HG03095 (cell line): ENCODE data around the gene CA10.

Experiments used
- ATAC-seq: cut with Tn5 transposase; IDR thresholded peaks from one replicate; pipeline ENCODE4 v1.9.1; 2021; ENCODE audit warnings: moderate library complexity; ENCODE audit not compliant: unreplicated experiment

CA10 gene

GRCh38 chr17:51955245-51955644 is 203.3 kb downstream of the CA10 start:
- ATAC-seq, result no peak

DNA sequence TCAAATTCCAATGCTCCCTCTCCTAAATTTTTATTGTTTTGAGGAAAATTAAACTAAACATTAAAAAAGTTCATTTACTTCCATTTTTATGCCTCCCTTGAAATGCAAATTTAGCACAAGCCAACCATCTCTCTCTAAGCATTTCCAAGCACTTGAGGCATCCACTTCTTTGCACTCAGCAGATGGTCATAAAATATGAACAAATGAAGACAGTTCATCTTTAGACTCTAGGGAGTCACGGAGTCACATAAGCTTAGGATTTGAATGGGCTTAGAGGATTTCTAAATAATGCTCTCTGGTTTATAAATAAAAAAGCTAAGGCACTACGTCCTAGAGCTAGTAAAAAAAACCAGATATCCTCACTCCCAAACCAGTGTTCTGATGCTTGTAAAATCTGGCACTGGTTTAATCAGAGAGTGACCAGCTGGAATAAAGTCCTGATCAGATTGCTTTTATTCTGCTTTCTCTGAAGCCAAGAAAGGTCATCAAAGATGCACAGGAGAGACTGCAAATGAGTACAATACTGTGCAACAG is 204.2 kb downstream of the CA10 start:
- no peak for ATAC-seq

GRCh38 chr17:51951741-51952140 is 206.8 kb downstream of the CA10 start:
- no peak for ATAC-seq

- ATAC-seq, result no peak
These were observed 210.4 kb downstream of the CA10 start for GRCh38 chr17:51948128-51948527.

DNA sequence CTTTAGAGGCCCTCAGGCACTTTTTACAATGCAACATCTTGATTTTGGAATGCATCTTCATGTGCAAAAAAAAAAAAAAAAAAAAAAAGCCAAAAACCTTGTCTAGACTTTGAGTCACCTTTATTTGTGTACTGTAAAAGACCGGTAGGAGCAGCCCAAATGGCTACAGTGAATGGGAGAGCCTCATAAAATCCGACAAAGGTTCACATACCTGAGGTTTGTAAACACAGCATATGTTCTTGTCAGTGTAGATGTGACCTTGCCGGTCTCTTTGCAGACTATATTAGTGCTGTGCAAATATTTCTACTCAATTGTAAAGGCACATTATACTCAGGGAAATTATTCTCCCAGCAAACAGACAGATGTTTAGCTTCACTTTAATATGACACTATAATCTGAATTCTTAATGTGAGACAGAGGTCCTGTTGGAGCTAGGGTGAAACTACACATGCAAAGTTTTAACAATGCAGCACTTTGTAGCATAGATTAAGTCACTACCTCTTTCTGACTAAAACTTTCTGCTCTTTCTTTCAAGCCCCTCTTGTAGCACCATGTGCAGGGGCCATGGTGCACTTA is 211.3 kb downstream of the CA10 start:
- ATAC-seq, result no peak

- ATAC-seq, result no peak
These were observed 212.2 kb downstream of the CA10 start for GRCh38 chr17:51946311-51946710.

GRCh38 chr17:51941272-51941671 is 217.2 kb downstream of the CA10 start:
- no peak for ATAC-seq

DNA sequence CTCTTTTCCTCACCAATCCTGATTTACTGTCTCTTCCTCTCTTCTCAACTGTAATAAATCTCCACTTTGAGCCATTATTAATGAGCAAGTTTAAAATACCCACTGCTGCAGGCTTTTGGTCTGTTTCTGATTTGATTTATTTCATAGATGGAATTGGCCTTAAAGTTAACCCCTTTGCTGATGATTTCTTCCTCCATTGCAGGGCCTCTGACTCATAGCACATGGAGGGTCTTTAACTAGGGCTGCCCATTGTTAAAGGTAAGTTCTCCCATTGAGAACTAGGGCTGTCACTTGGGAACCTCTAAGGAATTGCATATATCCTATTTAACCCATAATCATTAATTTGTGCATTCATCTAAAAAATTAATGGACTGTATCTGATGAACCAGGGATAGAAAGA is 221.2 kb downstream of the CA10 start:
- ATAC-seq, result no peak

DNA sequence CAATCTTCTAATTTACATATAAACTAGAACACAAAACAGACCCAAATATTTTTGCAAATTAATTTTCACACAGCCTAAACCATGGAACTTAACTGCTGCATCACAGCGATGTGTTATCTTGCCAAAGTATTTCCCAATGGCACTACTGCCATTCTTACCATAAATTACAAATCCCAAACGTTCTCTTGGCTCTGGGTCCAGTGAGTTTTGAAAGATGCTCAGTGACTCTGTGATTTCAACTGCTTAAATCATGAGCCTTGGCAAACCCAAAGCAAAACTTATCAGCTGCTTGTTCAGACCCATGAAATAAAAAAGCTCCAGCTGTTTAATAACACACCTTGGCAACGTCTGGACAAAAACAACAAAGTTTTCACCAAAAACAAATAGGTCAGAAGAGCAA is 223.0 kb downstream of the CA10 start:
- no peak for ATAC-seq

DNA sequence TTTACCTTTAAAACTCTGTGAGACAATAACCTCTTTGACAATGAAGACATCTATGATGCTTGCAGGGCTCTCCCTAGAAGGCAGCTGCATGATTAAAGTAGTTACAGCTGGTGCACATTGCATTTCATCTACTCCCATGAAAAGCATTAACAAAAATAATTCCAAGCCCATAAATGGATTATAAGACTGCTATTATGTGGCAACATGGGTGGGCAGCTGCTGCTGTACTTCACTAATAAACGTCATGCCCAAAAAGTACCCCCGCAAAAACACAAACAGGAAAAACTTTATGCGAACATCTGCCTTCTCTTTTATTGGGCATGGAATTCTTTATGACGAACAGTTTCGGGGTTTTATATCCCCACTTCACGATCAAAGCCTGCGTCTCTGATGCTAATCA is 224.9 kb downstream of the CA10 start:
- no peak for ATAC-seq

DNA sequence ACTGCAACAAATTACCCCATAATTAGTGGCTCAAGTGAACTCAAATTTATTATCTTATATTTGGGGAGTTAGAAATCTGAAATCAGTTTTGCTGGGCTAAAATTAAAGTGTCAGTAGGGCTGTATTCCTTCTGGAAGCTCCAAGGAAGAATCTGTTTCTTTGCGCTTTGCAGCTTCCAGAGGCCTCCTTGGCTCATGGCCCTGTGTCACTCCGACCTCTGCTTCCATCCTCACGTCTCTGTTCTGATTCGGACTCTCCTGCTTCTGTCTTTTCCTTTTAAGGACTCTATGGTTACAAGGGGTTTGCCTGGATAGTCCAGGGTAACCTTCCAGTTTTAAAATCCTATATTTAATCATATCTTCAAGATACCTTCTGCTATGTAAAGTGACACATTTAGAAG is 232.1 kb downstream of the CA10 start:
- no peak for ATAC-seq

GRCh38 chr17:51921500-51921899 is 237.0 kb downstream of the CA10 start:
- no peak for ATAC-seq

DNA sequence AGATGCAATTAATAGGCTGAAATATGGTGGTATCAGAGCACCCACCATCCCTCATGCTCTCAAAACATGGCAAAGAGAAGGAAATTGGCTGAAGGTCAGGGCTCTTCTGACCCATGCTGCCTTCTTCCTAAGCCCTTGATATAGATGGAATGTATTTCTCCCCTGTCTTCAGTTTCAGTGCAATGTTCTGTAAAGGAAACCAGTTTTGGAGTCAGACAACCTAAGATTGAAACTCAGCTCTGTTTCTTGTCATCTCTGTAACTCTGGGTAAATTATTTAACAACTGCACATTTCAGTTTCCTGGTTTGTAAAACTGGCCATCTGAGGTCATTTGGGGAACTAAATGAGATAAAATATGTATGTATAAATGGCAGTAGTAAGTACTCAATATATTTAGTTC is 243.9 kb downstream of the CA10 start:
- peak; percentile 54 for ATAC-seq

- ATAC-seq, result no peak
These were observed 244.9 kb downstream of the CA10 start for GRCh38 chr17:51913491-51914205.

DNA sequence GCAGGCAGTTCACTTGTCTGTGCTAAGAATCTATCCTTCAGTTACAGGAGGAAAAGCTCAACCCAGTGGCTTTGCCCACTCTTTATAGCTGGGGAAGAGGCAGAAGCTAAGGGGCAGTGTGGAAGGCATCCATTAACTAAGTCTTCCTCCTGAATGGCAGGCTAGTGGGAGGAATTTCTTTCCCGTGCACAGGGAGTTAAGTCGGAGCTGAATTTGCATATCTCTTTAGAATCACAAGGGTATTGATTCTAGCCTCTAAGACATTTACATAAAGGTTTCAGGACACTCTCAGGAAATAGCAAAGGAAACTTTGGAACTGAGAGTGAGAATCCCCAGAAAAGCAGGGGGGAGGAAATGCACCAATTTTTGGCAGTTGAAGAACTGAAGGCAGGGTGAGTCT is 245.6 kb downstream of the CA10 start:
- no peak for ATAC-seq

DNA sequence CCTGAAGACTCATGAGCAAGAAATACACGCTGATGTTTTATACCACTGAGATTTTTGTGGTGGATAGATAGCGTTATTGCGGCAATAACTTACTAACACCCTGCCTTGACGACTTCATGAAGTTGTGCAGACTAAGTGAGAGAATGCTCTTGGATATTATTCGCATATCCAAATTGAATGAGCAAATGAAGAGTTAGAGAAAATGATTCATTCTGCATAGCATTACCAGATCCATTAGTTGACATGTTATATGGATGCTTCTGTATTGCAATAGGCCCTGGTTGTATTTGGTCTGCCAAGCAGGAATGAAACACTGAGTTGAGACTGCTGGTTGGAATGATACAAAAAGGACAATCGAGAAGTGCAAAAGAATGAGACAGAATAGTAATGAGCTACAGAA is 247.3 kb downstream of the CA10 start:
- ATAC-seq, result no peak

GRCh38 chr17:51909971-51910370 is 248.5 kb downstream of the CA10 start:
- no peak for ATAC-seq

DNA sequence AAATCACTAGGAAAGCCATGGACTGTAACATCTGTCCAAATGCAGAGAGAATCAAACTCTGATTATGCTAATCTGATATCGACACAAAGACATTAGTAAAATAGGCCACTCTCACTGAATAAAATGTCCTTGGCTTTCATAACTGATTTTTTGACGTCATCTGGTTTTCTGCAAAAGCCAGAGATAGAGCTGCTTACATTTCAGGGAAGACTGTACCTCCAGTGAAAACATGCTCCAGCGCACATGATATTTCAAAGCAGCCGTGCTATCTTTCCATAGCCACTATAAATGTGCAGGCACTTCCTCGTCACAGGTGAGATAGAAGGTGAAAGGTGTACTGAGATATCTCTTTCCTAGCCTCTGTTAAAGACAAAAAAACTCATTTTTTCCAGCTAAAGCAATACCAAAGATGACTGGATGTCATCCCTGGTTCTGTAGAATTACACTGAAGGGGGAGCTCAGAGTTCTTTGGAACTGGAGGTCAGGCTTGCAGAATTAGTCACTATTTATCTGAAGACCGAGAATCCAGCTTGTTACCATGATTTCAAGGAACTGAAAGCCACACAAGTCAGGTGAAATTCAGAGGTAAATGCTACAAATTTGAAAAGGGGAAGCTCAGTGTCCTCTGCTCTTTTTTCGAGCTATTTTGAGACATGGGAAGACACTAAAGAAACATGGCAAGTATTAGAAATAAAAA is 249.5 kb downstream of the CA10 start:
- no peak for ATAC-seq

DNA sequence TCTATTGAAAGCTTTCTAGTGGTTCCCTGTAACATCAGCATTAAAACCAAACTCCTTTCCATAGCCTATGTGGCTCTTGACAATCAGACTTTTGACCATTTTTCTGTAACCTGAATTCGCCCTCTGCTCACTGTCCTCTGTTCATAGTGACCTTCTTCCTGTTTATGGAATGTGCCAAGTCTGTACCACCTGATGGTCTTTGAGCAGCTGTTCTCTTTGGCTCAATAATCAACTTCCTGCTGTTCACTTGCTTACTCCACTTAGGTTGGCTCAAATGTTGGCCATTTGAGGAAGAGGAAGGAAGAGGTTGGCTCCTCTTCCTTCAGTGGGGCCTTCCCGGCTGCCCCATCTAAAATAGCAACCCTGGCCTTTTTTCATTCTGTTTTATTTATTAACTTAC is 251.5 kb downstream of the CA10 start:
- no peak for ATAC-seq

- no peak for ATAC-seq
These were observed 254.1 kb downstream of the CA10 start for GRCh38 chr17:51904379-51904778.

GRCh38 chr17:51901242-51901641 is 257.3 kb downstream of the CA10 start:
- no peak for ATAC-seq

DNA sequence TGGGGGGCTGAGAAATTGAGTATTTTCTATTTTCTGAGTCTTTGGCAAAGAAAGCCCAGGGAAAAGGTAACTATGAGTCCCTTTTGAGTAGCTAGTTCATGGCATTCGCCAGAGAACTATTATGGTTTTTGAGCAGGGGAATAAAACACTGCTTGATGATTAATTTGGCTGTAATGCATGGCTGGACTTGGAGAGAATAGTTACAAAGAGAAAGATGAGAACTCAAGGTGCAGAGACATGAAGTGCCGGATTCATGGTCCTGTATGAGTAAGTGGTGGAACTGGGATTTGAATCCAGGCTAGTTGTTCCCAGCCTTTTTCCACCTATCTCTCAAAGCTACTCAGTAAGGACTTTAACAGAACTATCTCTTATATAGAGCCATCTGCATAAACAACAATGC is 266.6 kb downstream of the CA10 start:
- ATAC-seq, result no peak
